ENCODE data around the gene ZC3HAV1. TPM values are rescaled to one million over a fixed set of nuclear protein-coding genes. Genes with fewer than 3 reads are reported as not detected.

The ZC3HAV1 gene
- total and polyA plus RNA-seq, 9 of the 15 experiments (the other 6 are each of a cell fraction or from before 2014, with no cell fraction given) = 11.9 to 40.5 (median 23.9) TPM

DNA sequence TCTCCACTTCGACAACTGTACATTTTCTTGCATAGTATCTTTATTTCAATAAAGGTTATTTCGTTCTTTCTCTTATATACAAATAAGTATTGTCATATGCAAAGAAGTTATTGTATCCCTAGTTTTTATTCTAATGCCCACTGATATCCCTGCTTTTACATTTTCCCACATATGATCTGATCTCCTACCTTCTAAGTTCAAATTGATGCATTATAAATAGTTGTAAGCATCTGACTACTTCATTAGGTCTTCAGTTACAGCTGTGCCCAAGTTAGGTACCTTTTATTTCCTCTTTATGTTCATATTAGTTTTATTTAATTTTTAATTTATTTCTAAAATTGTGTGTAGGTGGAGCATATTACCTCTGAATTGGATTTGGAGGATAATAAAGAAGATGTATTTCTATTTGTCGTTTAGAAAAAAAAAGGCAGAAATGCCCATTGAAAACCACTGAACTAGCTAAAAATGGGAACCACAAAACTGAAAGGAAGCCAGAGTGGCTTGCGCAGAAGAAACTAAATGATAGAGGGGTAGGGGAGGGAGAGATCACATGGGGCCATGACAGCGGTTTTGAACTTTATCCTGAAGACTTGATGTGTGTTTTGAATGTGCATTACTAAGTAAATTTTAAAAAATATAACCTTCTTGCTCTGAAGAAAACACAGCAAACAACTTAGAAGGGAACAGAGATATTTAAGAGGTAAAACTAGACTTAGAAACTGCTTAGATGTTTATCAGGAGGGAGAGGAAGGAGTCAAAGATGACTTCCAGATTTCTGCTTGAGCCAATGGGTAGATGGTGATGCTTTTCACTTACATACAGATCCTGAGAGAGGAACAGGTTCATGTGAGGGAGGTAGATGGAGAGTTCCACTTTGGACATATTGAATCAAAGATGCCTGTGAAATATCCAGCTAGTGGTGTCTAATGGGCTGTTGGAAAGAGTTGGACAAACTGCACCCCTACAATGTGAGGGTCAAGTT is 64.4 kb downstream of the ZC3HAV1 start (continued):
- TF ChIP-seq PRPF4 (IDR thresholded peaks at IDR 0.05; ENCODE audit: insufficient read depth, low read depth, low read length, poor library complexity, severe bottlenecking) (no peak), YBX1 (IDR thresholded peaks at IDR 0.05) (no peak), DACH1 (IDR thresholded peaks at IDR 0.05; ENCODE audit: partially characterized antibody) (no peak), MIER1 (IDR thresholded peaks at IDR 0.05; ENCODE audit: low read depth) (peak; percentile 36; the same call in 1 of the 2 replicates), HNRNPL (IDR thresholded peaks at IDR 0.05; ENCODE audit: low read depth, low read length) (no peak), NCOA4 (IDR thresholded peaks at IDR 0.05; ENCODE audit: partially characterized antibody) (no peak), NR1H2 (CRISPR knock-in tag; IDR thresholded peaks at IDR 0.05) (no peak), EHMT2 (IDR thresholded peaks at IDR 0.05) (peak; percentile 79; the same call in 1 of the 2 replicates), CBFB (CRISPR knock-in tag; IDR thresholded peaks at IDR 0.05) (no peak), ZSCAN29 (IDR thresholded peaks at IDR 0.05) (no peak), ZNF133 (CRISPR knock-in tag; IDR thresholded peaks at IDR 0.05) (no peak), CTBP1 (IDR thresholded peaks at IDR 0.05; ENCODE audit: borderline replicate concordance) (peak; percentile 52; the same call in 1 of the 2 replicates), NR2F6 (CRISPR knock-in tag; IDR thresholded peaks at IDR 0.05) (no peak), CXXC5 (CRISPR knock-in tag; IDR thresholded peaks at IDR 0.05) (0 out of 2 replicates have a peak, but pooled peaks have one; percentile 7), CBFA2T3 (IDR thresholded peaks at IDR 0.05) (no peak)
- TF ChIP-seq, protein P1, sequence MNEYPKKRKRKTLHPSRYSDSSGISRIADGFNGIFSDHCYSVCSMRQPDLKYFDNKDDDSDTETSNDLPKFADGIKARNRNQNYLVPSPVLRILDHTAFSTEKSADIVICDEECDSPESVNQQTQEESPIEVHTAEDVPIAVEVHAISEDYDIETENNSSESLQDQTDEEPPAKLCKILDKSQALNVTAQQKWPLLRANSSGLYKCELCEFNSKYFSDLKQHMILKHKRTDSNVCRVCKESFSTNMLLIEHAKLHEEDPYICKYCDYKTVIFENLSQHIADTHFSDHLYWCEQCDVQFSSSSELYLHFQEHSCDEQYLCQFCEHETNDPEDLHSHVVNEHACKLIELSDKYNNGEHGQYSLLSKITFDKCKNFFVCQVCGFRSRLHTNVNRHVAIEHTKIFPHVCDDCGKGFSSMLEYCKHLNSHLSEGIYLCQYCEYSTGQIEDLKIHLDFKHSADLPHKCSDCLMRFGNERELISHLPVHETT (CRISPR knock-in tag; conservative IDR thresholded peaks at IDR 0.05 in 1 of 2, IDR thresholded peaks at IDR 0.05 in 1 of 2) = peak in 1 of 2 experiments; percentile 50; a peak in 1 of 4 replicates
- TF ChIP-seq, protein P2, sequence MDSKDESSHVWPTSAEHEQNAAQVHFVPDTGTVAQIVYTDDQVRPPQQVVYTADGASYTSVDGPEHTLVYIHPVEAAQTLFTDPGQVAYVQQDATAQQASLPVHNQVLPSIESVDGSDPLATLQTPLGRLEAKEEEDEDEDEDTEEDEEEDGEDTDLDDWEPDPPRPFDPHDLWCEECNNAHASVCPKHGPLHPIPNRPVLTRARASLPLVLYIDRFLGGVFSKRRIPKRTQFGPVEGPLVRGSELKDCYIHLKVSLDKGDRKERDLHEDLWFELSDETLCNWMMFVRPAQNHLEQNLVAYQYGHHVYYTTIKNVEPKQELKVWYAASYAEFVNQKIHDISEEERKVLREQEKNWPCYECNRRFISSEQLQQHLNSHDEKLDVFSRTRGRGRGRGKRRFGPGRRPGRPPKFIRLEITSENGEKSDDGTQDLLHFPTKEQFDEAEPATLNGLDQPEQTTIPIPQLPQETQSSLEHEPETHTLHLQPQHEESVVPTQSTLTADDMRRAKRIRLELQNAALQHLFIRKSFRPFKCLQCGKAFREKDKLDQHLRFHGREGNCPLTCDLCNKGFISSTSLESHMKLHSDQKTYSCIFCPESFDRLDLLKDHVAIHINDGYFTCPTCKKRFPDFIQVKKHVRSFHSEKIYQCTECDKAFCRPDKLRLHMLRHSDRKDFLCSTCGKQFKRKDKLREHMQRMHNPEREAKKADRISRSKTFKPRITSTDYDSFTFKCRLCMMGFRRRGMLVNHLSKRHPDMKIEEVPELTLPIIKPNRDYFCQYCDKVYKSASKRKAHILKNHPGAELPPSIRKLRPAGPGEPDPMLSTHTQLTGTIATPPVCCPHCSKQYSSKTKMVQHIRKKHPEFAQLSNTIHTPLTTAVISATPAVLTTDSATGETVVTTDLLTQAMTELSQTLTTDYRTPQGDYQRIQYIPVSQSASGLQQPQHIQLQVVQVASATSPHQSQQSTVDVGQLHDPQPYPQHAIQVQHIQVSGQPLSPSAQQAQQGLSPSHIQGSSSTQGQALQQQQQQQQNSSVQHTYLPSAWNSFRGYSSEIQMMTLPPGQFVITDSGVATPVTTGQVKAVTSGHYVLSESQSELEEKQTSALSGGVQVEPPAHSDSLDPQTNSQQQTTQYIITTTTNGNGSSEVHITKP (IDR thresholded peaks at IDR 0.05; ENCODE audit: partially characterized antibody) = peak; percentile 91
- TF ChIP-seq, protein P3, sequence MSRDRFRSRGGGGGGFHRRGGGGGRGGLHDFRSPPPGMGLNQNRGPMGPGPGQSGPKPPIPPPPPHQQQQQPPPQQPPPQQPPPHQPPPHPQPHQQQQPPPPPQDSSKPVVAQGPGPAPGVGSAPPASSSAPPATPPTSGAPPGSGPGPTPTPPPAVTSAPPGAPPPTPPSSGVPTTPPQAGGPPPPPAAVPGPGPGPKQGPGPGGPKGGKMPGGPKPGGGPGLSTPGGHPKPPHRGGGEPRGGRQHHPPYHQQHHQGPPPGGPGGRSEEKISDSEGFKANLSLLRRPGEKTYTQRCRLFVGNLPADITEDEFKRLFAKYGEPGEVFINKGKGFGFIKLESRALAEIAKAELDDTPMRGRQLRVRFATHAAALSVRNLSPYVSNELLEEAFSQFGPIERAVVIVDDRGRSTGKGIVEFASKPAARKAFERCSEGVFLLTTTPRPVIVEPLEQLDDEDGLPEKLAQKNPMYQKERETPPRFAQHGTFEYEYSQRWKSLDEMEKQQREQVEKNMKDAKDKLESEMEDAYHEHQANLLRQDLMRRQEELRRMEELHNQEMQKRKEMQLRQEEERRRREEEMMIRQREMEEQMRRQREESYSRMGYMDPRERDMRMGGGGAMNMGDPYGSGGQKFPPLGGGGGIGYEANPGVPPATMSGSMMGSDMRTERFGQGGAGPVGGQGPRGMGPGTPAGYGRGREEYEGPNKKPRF (IDR thresholded peaks at IDR 0.05; ENCODE audit: low read depth, low read length) = no peak
- TF ChIP-seq, protein P4, sequence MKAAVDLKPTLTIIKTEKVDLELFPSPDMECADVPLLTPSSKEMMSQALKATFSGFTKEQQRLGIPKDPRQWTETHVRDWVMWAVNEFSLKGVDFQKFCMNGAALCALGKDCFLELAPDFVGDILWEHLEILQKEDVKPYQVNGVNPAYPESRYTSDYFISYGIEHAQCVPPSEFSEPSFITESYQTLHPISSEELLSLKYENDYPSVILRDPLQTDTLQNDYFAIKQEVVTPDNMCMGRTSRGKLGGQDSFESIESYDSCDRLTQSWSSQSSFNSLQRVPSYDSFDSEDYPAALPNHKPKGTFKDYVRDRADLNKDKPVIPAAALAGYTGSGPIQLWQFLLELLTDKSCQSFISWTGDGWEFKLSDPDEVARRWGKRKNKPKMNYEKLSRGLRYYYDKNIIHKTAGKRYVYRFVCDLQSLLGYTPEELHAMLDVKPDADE (conservative IDR thresholded peaks at IDR 0.05; ENCODE audit: control insufficient read depth, low read depth, low read length) = no peak

Data from K562 (cell line).